ENCODE results near the gene DNAL4.

The DNAL4 gene

GRCh38 chr22:38793721-38794466 lies at the start of gene DNAL4:
DNAL4 (minus strand) TSS chr22:38794143; CDS start chr22:38782731, 11,412 bp downstream.
- DNase-seq = peak; percentile 97

GRCh38 chr22:38843201-38843656 lies 49.3 kb upstream of the DNAL4 start:
- peak; percentile 72 for DNase-seq

- no peak for DNase-seq
Measured at GRCh38 chr22:38842512-38843200, 48.7 kb upstream of the DNAL4 start.

GRCh38 chr22:38841635-38842034 lies 47.7 kb upstream of the DNAL4 start:
- no peak for DNase-seq

GRCh38 chr22:38841211-38841610 lies 47.3 kb upstream of the DNAL4 start:
- no peak for DNase-seq

- DNase-seq = no peak
Measured at GRCh38 chr22:38840129-38840528, 46.2 kb upstream of the DNAL4 start.

- no peak for DNase-seq
Measured at GRCh38 chr22:38839686-38840085, 45.7 kb upstream of the DNAL4 start.

- no peak for DNase-seq
Measured at GRCh38 chr22:38837414-38837928, 43.5 kb upstream of the DNAL4 start.

- DNase-seq = no peak
Measured at GRCh38 chr22:38835888-38836301, 42.0 kb upstream of the DNAL4 start.

- no peak for DNase-seq
Measured at GRCh38 chr22:38834991-38835390, 41.0 kb upstream of the DNAL4 start.

GRCh38 chr22:38834215-38834953 lies 40.4 kb upstream of the DNAL4 start:
- DNase-seq = no peak

- no peak for DNase-seq
Measured at GRCh38 chr22:38833061-38833460, 39.1 kb upstream of the DNAL4 start.

- no peak for DNase-seq
Measured at GRCh38 chr22:38832005-38832978, 38.3 kb upstream of the DNAL4 start.

GRCh38 chr22:38831166-38831945 lies 37.4 kb upstream of the DNAL4 start:
- no peak for DNase-seq

GRCh38 chr22:38830845-38831108 lies 36.8 kb upstream of the DNAL4 start:
- no peak for DNase-seq

GRCh38 chr22:38830026-38830844 lies 36.3 kb upstream of the DNAL4 start:
- no peak for DNase-seq

GRCh38 chr22:38829485-38829884 lies 35.5 kb upstream of the DNAL4 start:
- DNase-seq = no peak

- DNase-seq = no peak
Measured at GRCh38 chr22:38828616-38829205, 34.8 kb upstream of the DNAL4 start.

- no peak for DNase-seq
Measured at GRCh38 chr22:38828191-38828590, 34.2 kb upstream of the DNAL4 start.

- DNase-seq = no peak
Measured at GRCh38 chr22:38827510-38827909, 33.6 kb upstream of the DNAL4 start.

All from NCI-H146 (cell line).